Panc1 (cell line): ENCODE results near the gene MYO1E. TPM values are rescaled to one million over a fixed set of nuclear protein-coding genes. Genes with fewer than 3 reads are reported as not detected.

Source experiments
- ATAC-seq: fragments of 200-7000 bp; cut with Tn5 transposase; 2 replicates; pipeline ENCODE4 v1.9.1; 2020; ENCODE audit warnings: mild to moderate bottlenecking, moderate library complexity
- BruUV-seq: library from RNA; stranded (reverse); fragments of 400-500 nt; replicated peaks from 2 replicates; lab custom pipeline; 2021; lab: Mats Ljungman, UMichigan
- CTCF ChIA-PET: fragments of 300-600 bp; sonication (Branson Sonifier 250); formaldehyde crosslinking; loops from one replicate; lab custom pipeline; 2022; ENCODE audit warnings: antibody characterized with exemption; lab: Charles Lee
- POLR2A ChIA-PET: fragments of 300-600 bp; sonication (Branson Sonifier 250); formaldehyde crosslinking; loops from one replicate; lab custom pipeline; 2022; ENCODE audit warnings: antibody characterized with exemption; lab: Charles Lee
- DNase-seq: peaks from one replicate; pipeline ENCODE4 v3.0.0-alpha.2; 2010; ENCODE audit warnings: low read depth, low spot score
- H3K27ac ChIP-seq: 2 replicates; pipeline ENCODE4 v1.5.1; 2011; ENCODE audit warnings: mild to moderate bottlenecking, low read length, inconsistent platforms
- H3K27me3 ChIP-seq: fragments of 200-500 bp; sonication (Bioruptor generic); 2 replicates; pipeline ENCODE4 v1.6.0; 2014; ENCODE audit warnings: low read length, inconsistent platforms; ENCODE audit not compliant: control insufficient read depth, insufficient read depth
- H3K36me3 ChIP-seq: fragments of 200-500 bp; sonication (Bioruptor generic); 2 replicates; pipeline ENCODE4 v1.5.1; 2014; ENCODE audit warnings: inconsistent platforms, mild to moderate bottlenecking, low read length, moderate library complexity; ENCODE audit not compliant: control insufficient read depth, insufficient read depth
- H3K4me1 ChIP-seq: 2 replicates; pipeline ENCODE4 v1.5.1; 2011; ENCODE audit warnings: inconsistent platforms, mild to moderate bottlenecking, low read length, moderate library complexity; ENCODE audit not compliant: control insufficient read depth, insufficient read depth
- H3K4me3 ChIP-seq, 2 experiments: 2 replicates each; pipeline ENCODE4 v1.5.1; 2011 to 2012; ENCODE audit warnings: low read depth in 2 of 2, low read length in 2 of 2, mild to moderate bottlenecking in 2 of 2, inconsistent platforms in 1 of 2, moderate library complexity in 1 of 2
- H3K9me3 ChIP-seq: fragments of 200-500 bp; sonication (Bioruptor generic); 2 replicates; pipeline ENCODE4 v1.5.1; 2014; ENCODE audit warnings: low read depth, mild to moderate bottlenecking, inconsistent platforms, low read length, moderate library complexity; ENCODE audit not compliant: control insufficient read depth, insufficient read depth
- CTCF ChIP-seq: fragments of 450-650 bp; IDR thresholded peaks from 2 replicates; pipeline ENCODE4 v1.5.1; 2017; ENCODE audit warnings: mild to moderate bottlenecking
- POLR2AphosphoS5 ChIP-seq: IDR thresholded peaks from 2 replicates; pipeline ENCODE4 v1.6.1; 2012; ENCODE audit warnings: mild to moderate bottlenecking, low read depth, low read length, moderate library complexity
- REST ChIP-seq, 2 experiments: IDR thresholded peaks; 2 replicates each; pipeline ENCODE4 v1.6.1; 2011 to 2012; ENCODE audit warnings: low read depth in 2 of 2, control low read depth in 1 of 2, low read length in 1 of 2, mild to moderate bottlenecking in 1 of 2, moderate library complexity in 1 of 2; ENCODE audit not compliant: insufficient read depth in 1 of 2
- SIN3A ChIP-seq: IDR thresholded peaks from 2 replicates; pipeline ENCODE4 v1.6.1; 2012; ENCODE audit warnings: low read depth, mild to moderate bottlenecking, low read length, moderate library complexity, borderline replicate concordance; ENCODE audit not compliant: insufficient read depth
- TCF7L2 ChIP-seq: IDR thresholded peaks from 2 replicates; pipeline ENCODE4 v1.6.1; 2011; ENCODE audit warnings: mild to moderate bottlenecking, low read depth, low read length, inconsistent platforms
- in situ Hi-C: cut with HindIII; loops from 2 replicates; pipeline ENCODE4 v1.10.0; 2016; ENCODE audit warnings: low sequenced_read_pairs, low pct_unique_long_range_greater_than_20kb
- intact Hi-C: fragments of 100-400 bp; cut with micrococcal nuclease; formaldehyde crosslinking; loops from one replicate; pipeline ENCODE4 v1.10.0; 2022; ENCODE audit not compliant: unreplicated experiment
- total RNA-seq: library from RNA; stranded (reverse); gene quantifications from one replicate; pipeline ENCODE4 v1.2.1, GENCODE V29; 2021; ENCODE audit not compliant: unreplicated experiment

The MYO1E gene
- total RNA-seq, 1 experiment from 2014 or later: 161 TPM

- H3K4me1 ChIP-seq: 0 out of 2 replicates have a peak, but pooled peaks cover 2% of the 10 kb centered on the region
- ChIA-PET POLR2A (no interaction called here), CTCF (no interaction called here)
- H3K27ac ChIP-seq: no peak overlapping the region
- DNase-seq: no peak
- TF ChIP-seq POLR2AphosphoS5 (no peak), REST (IDR thresholded peaks at IDR 0.05; ENCODE audit: insufficient read depth in 1 of 2, low read depth in 2 of 2, low read length in 1 of 2) (no peak), SIN3A (no peak), CTCF (no peak), TCF7L2 (no peak)
- H3K36me3 ChIP-seq: no peaks in the 10 kb centered on the region
- in situ Hi-C loops (no loop called here), intact Hi-C loops (no loop called here)
- BruUV-seq: no TSS peak
- H3K9me3 ChIP-seq: no peaks in the 10 kb centered on the region
- H3K4me3 ChIP-seq: no peak overlapping the region
- ATAC-seq: no peak
- H3K27me3 ChIP-seq: no peaks in the 10 kb centered on the region
Observed at GRCh38 chr15:59396211-59396610, 23.5 kb upstream of the MYO1E start.

GRCh38 chr15:59394166-59394661, 21.5 kb upstream of the MYO1E start:
- DNase-seq (no peak), ATAC-seq (no peak)
- TF ChIP-seq CTCF (no peak), POLR2AphosphoS5 (no peak), REST (IDR thresholded peaks at IDR 0.05; ENCODE audit: insufficient read depth in 1 of 2, low read depth in 2 of 2, low read length in 1 of 2) (no peak), SIN3A (no peak), TCF7L2 (no peak)
- POLR2A ChIA-PET: no interaction called here
- in situ Hi-C loops: no loop called here
- Histone ChIP-seq H3K4me3 (no peak overlapping the region), H3K27me3 (no peaks in the 10 kb centered on the region), H3K9me3 (no peaks in the 10 kb centered on the region), H3K36me3 (no peaks in the 10 kb centered on the region), H3K4me1 (0 out of 2 replicates have a peak, but pooled peaks cover 2% of the 10 kb centered on the region), H3K27ac (no peak overlapping the region)
- CTCF ChIA-PET: no interaction called here
- BruUV-seq: no TSS peak
- intact Hi-C loops: no loop called here
